Right lobe of liver (tissue), 6 donors: ENCODE data around the gene RHBDL1. TPM values are rescaled to one million over a fixed set of nuclear protein-coding genes. Genes with fewer than 3 reads are reported as not detected.

Experiments
- ATAC-seq, 4 donors: fragments of 200-7000 bp; cut with Tn5 transposase; one replicate each; pipeline ENCODE4 v1.9.1; 2020; ENCODE audit warnings: mild to moderate bottlenecking in 4 of 4, moderate library complexity in 4 of 4
- DNase-seq, 3 donors: peaks; one replicate each; pipeline ENCODE4 v3.0.0-alpha.2; 2020
- H3K27ac ChIP-seq, 3 donors: fragments of 200-600 bp; one replicate each; pipeline ENCODE4 v1.8.0; 2022
- H3K27me3 ChIP-seq, 2 donors: fragments of 200-600 bp; one replicate each; pipeline ENCODE4 v1.8.0; 2022
- H3K36me3 ChIP-seq, 4 donors: fragments of 200-600 bp; sonication (generic) in 1 of 4; one replicate each; pipeline versions ENCODE4 v1.5.1 to v1.8.0; 2017 to 2022; ENCODE audit warnings: control low read depth in 1 of 4
- H3K4me1 ChIP-seq, 4 donors: fragments of 200-600 bp; sonication (generic) in 1 of 4; one replicate each; pipeline versions ENCODE4 v1.5.1 to v1.8.0; 2017 to 2022; ENCODE audit warnings: control low read depth in 1 of 4
- H3K4me3 ChIP-seq, 3 donors: fragments of 200-600 bp; one replicate each; pipeline ENCODE4 v1.8.0; 2022
- H3K9me3 ChIP-seq, 4 donors: fragments of 200-600 bp; sonication (generic) in 1 of 4; one replicate each; pipeline versions ENCODE4 v1.5.1 to v1.8.0; 2017 to 2022; ENCODE audit warnings: control low read depth in 1 of 4
- POLR2A ChIP-seq: fragments of 450-650 bp; IDR thresholded peaks from one replicate; pipeline ENCODE4 v1.6.1; 2017; ENCODE audit warnings: antibody characterized with exemption, mild to moderate bottlenecking
- WGBS: methylation state at CpG from one replicate; pipeline ENCODE4 v1.1.6; 2018; ENCODE audit warnings: low coverage, low lambda C conversion rate; ENCODE audit not compliant: insufficient coverage; ENCODE audit errors: missing lambda C conversion rate; 5-methylcytosine and 5-hydroxymethylcytosine counted together
- intact Hi-C, 2 donors: fragments of 100-400 bp; cut with DNase I; formaldehyde crosslinking; loops; one replicate each; pipeline versions ENCODE4 v1.11.2 to v1.14.1; 2022
- total RNA-seq, 6 experiments: library from RNA; depleted of rRNA in 2 of 6; stranded (reverse); fragments of >200 nt in 2 of 6; fragmentation: NEBNext Ultra II Directional in 3 of 6; extraction: Animal tissue kit (Norgen Biotek cat#: 25700) in 3 of 6; gene quantifications; one replicate each; pipeline versions ENCODE4 v1.1.0 to v1.2.4, GENCODE V29; 2016 to 2023
- TF ChIP-seq, protein P1 (sequence below), 4 donors: fragments of 200-600 bp in 3 of 4; fragments of 450-650 bp in 1 of 4; IDR thresholded peaks; one replicate each; pipeline versions ENCODE4 v1.5.1 to v1.8.0; 2016 to 2022; ENCODE audit warnings: antibody characterized with exemption in 4 of 4, mild to moderate bottlenecking in 2 of 4
- donor health status: DM: no; HTN: yes; CAD: no.
- donor health status: DM: no; HTN: no; CAD: no.
- donor health status: DM: no; HTN: no; CAD: no.
- donor health status: DM: no; HTN: yes; CAD: no.
- donor health status: DM: no; HTN: yes; CAD: no.

Gene RHBDL1
- total RNA-seq, 6 experiments from 2014 or later = 0.37 to 1.1 (median 0.60) TPM

DNA sequence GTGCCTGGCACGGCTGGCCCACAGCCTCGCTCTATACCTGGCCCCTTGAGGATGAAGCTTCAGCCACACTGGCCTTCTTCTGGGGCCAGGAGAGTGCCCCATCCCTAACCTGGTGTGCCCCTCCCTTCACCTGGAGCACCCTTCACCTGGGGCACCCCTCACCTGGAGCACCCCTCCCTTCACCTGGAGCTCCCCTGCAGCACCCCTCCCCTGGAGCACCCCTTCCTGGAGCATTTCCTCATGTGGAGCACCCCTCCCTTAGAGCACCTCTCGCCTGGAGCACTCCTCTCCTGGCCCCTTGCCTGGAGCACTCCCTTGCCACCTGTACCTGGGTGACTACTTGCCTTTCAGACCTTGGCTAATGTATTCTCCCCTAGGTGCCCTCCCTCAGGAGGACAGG lies 32.5 kb downstream of the RHBDL1 start:
- DNase-seq (no peak), ATAC-seq (no peak)
- Histone ChIP-seq H3K4me1 (no peaks in the 10 kb centered on the region), H3K27me3 (no peaks in the 10 kb centered on the region), H3K27ac (no peak overlapping the region), H3K9me3 (no peaks in the 10 kb centered on the region), H3K36me3 (no peaks in the 10 kb centered on the region), H3K4me3 (no peak overlapping the region)
- intact Hi-C loops = loop anchor here in 1 of 2 donors (5.0 kb wide), 1 partner anchor 74 kb away; no protein-coding TSS in a partner anchor
- TF ChIP-seq, protein P1, sequence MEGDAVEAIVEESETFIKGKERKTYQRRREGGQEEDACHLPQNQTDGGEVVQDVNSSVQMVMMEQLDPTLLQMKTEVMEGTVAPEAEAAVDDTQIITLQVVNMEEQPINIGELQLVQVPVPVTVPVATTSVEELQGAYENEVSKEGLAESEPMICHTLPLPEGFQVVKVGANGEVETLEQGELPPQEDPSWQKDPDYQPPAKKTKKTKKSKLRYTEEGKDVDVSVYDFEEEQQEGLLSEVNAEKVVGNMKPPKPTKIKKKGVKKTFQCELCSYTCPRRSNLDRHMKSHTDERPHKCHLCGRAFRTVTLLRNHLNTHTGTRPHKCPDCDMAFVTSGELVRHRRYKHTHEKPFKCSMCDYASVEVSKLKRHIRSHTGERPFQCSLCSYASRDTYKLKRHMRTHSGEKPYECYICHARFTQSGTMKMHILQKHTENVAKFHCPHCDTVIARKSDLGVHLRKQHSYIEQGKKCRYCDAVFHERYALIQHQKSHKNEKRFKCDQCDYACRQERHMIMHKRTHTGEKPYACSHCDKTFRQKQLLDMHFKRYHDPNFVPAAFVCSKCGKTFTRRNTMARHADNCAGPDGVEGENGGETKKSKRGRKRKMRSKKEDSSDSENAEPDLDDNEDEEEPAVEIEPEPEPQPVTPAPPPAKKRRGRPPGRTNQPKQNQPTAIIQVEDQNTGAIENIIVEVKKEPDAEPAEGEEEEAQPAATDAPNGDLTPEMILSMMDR (IDR thresholded peaks at IDR 0.05) = no peak
- TF ChIP-seq POLR2A = no peak
- 38% methylated on average over 2 of the region's 3 CpGs for WGBS

DNA sequence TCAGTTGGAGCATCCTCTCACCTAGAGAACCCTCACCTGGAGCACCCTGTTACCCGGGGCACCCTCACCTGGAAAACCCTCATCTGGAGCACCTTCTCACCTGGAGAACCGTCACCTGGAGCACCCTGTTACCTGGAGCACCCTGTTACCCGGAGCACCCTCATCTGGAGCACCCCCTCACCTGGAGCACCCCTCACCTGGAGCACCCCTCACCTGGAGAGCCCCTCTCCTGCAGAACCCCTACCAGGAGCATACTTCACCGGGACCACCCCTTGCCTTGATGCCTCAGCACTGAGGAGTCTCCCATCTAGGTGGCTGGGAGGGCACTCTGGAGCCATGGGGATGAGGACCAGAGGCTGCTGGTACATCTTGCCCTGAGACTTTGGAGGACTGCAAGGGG lies 33.5 kb downstream of the RHBDL1 start:
- DNase-seq (no peak), ATAC-seq (no peak)
- no peak overlapping the region for H3K27ac ChIP-seq
- H3K27me3 ChIP-seq = no peaks in the 10 kb centered on the region
- H3K36me3 ChIP-seq = no peaks in the 10 kb centered on the region
- no peaks in the 10 kb centered on the region for H3K9me3 ChIP-seq
- no peak for TF ChIP-seq POLR2A
- TF ChIP-seq, protein P1 (IDR thresholded peaks at IDR 0.05) = no peak
- WGBS = no CpG with 5 or more reads among the region's 4 CpGs
- H3K4me1 ChIP-seq = no peaks in the 10 kb centered on the region
- intact Hi-C loops = loop anchor here in 1 of 2 donors (5.0 kb wide), 1 partner anchor 73 kb away; no protein-coding TSS in a partner anchor
- no peak overlapping the region for H3K4me3 ChIP-seq

DNA sequence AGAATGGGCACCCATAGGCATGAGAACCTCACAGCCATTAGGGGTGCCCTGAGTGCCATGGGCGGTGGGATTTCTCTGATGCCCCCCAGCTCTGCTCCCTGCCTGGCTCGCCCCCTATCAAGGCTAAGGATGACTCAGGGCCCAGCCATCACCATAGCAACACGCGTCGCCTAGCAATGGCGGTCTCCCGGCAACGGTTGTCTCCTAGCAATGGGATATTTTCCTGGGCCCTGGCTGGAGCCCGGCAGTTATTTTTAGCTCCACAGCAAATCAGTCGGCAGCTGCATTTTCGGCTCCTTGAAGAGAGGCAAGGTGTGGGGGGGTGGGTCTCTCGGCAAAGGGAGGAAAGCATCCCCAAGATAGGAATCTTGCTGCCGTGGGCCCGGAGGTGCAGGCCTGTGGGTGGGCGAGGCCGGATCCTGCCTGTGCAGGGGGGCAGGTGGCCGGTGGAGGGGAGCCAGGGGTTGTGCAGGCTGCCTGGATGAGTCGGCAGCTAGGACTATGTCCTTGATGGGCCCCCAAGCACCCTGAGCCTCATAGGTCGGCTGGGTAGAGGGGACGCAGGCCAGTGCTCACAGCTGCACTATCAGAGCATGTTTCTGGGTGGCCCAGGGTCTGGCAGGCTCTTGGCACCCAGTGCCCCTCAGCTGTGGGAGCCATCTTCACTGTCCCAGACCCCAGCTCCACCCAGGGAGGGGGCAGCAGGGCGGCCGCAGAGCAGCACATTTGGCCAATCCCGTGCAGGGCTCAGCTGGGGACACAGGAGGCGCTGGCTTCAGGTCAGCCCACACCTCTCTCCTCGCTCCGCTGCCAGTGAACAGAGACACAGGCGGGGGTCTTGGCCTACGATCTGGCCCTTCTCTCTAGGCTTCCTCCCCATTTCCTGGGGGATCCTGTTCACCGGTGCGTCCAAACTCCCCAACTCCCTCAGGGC lies 34.4 kb downstream of the RHBDL1 start:
- intact Hi-C loops = loop anchor here (5.0 kb wide), 3 partner anchors 72 to 342 kb away; partner anchors contain the start of genes CHTF18 (in 1 of the 2) and RPUSD1 (in 1 of the 2)
- no peaks in the 10 kb centered on the region for H3K9me3 ChIP-seq
- peaks cover 0 to 5% (median 0%) of the 10 kb centered on the region in 4 donors for H3K4me1 ChIP-seq
- ATAC-seq (no peak), DNase-seq (no peak)
- H3K4me3 ChIP-seq = no peak overlapping the region
- WGBS = 19% methylated on average over 10 of the region's 30 CpGs
- TF ChIP-seq, protein P1 (IDR thresholded peaks at IDR 0.05) = no peak
- TF ChIP-seq POLR2A = no peak
- no peaks in the 10 kb centered on the region for H3K36me3 ChIP-seq
- no peaks in the 10 kb centered on the region for H3K27me3 ChIP-seq
- H3K27ac ChIP-seq = no peak overlapping the region

DNA sequence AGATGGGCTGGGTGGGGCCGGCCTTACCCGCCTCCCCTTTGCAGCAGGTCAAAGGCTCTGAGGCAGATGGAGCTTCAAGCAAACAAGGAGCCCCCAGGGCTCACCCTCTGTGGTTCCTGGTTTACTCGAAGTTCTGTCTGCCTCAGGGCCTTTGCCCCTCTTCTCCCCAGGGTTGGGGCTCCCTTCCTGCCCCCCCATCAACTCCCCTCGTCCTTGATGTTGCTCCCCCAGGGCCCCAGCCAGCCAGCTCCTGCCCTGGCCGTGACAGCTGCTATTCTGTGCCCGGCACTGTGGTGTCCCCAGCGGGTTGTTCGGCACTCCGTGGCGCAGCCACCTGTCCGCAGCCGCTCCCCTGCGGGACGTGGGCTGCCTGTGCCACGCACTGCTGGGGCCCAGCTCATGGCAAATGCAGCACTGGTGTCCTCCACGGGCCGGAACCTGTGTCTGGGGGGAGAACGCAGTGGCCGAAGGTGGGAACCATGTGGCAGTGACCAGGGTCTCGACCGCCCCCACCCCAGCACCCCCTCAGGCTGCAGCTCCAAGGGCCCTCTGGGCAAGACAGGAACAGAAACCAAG lies 35.1 kb downstream of the RHBDL1 start:
- H3K27ac ChIP-seq = no peak overlapping the region
- DNase-seq (no peak), ATAC-seq (no peak)
- 20% methylated on average over 1 of the region's 21 CpGs for WGBS
- H3K9me3 ChIP-seq = no peaks in the 10 kb centered on the region
- no peaks in the 10 kb centered on the region for H3K27me3 ChIP-seq
- intact Hi-C loops = loop anchor here (5.0 kb wide), 2 partner anchors 77 to 342 kb away; partner anchors contain the start of genes CHTF18 (in 1 of the 2) and RPUSD1 (in 1 of the 2)
- no peaks in the 10 kb centered on the region for H3K36me3 ChIP-seq
- TF ChIP-seq POLR2A = no peak
- TF ChIP-seq, protein P1 (IDR thresholded peaks at IDR 0.05) = no peak
- H3K4me1 ChIP-seq = peaks cover 0 to 9% (median 0%) of the 10 kb centered on the region in 4 donors
- no peak overlapping the region for H3K4me3 ChIP-seq
